ENCODE data around the gene BCL2L1.

The BCL2L1 gene

GRCh38 chr20:31685853-31686643, 36.6 kb downstream of the BCL2L1 start:
- TF ChIP-seq CTCF (IDR thresholded peaks at IDR 0.05) = no peak
- TF ChIP-seq ZFX (IDR thresholded peaks at IDR 0.05; ENCODE audit: borderline replicate concordance) = no peak
- H3K27ac ChIP-seq = no peak overlapping the region

GRCh38 chr20:31684153-31685015, 38.3 kb downstream of the BCL2L1 start:
- TF ChIP-seq CTCF (IDR thresholded peaks at IDR 0.05) (no peak), ZFX (IDR thresholded peaks at IDR 0.05; ENCODE audit: borderline replicate concordance) (no peak)
- H3K27ac ChIP-seq = no peak overlapping the region

DNA sequence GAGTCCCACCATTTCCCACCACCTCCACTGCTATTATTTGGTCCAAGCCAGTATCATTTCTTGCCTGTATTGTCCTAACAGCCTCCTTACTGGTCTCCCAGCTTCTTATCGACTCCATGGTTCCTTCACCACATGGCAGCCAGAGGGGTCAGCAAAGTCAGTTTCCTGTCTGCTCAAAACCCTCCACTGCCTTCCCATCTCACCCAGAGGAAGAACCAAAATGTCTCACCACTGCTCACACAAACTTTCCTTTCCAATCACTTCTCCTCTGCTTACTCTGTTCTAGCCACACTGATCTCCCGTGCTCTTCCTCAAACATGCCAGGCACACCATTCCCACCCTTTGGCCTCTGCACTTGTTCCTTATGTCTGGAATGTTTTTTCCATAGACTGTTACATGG, 39.7 kb downstream of the BCL2L1 start:
- H3K27ac ChIP-seq = no peak overlapping the region
- no peak for TF ChIP-seq ZFX (IDR thresholded peaks at IDR 0.05; ENCODE audit: borderline replicate concordance)
- no peak for TF ChIP-seq CTCF (IDR thresholded peaks at IDR 0.05)

GRCh38 chr20:31682352-31682751, 40.3 kb downstream of the BCL2L1 start:
- H3K27ac ChIP-seq = no peak overlapping the region
- no peak for TF ChIP-seq ZFX (IDR thresholded peaks at IDR 0.05; ENCODE audit: borderline replicate concordance)
- no peak for TF ChIP-seq CTCF (IDR thresholded peaks at IDR 0.05)

GRCh38 chr20:31681769-31682168, 40.9 kb downstream of the BCL2L1 start:
- TF ChIP-seq ZFX (IDR thresholded peaks at IDR 0.05; ENCODE audit: borderline replicate concordance) = no peak
- TF ChIP-seq CTCF (IDR thresholded peaks at IDR 0.05) = no peak
- H3K27ac ChIP-seq = no peak overlapping the region

- TF ChIP-seq CTCF (IDR thresholded peaks at IDR 0.05) = no peak
- no peak for TF ChIP-seq ZFX (IDR thresholded peaks at IDR 0.05; ENCODE audit: borderline replicate concordance)
- no peak overlapping the region for H3K27ac ChIP-seq
Observed at GRCh38 chr20:31681128-31681727, 41.4 kb downstream of the BCL2L1 start.

Measured in 22Rv1 (cell line).